Tibial nerve (tissue), 4 donors: ENCODE results near the gene MPST. TPM values are rescaled to one million over a fixed set of nuclear protein-coding genes. Genes with fewer than 3 reads are reported as not detected.
"Not testable (repeated sequence)": the region's sequence is repeated elsewhere in the genome, so short reads cannot be mapped to it uniquely, and the experiment has no call there.

Experiments
- DNase-seq, 2 donors: peaks; one replicate each; pipeline ENCODE4 v3.0.0-alpha.2; 2019; ENCODE audit warnings: low spot score in 2 of 2
- H3K27ac ChIP-seq, 4 donors: fragments of 200-600 bp; sonication (generic) in 3 of 4; one replicate each; pipeline ENCODE4 v1.5.1; 2017 to 2019; ENCODE audit warnings: mild to moderate bottlenecking in 1 of 4
- H3K27me3 ChIP-seq, 2 donors: fragments of 200-600 bp; sonication (generic) in 1 of 2; one replicate each; pipeline versions ENCODE4 v1.5.1 to v1.6.0; 2017 to 2019
- H3K36me3 ChIP-seq, 3 donors: fragments of 200-600 bp; sonication (generic); one replicate each; pipeline ENCODE4 v1.5.1; 2018 to 2019
- H3K4me1 ChIP-seq, 4 donors: fragments of 200-600 bp; sonication (generic) in 3 of 4; one replicate each; pipeline ENCODE4 v1.5.1; 2017 to 2019
- H3K4me3 ChIP-seq, 4 donors: fragments of 200-600 bp; sonication (generic) in 3 of 4; one replicate each; pipeline ENCODE4 v1.5.1; 2017 to 2019; ENCODE audit warnings: mild to moderate bottlenecking in 1 of 4, moderate library complexity in 1 of 4
- H3K9me3 ChIP-seq, 4 donors: fragments of 200-600 bp; sonication (generic) in 3 of 4; one replicate each; pipeline ENCODE4 v1.5.1; 2017 to 2019
- CTCF ChIP-seq, 5 experiments: fragments of 200-600 bp in 3 of 5; fragments of 450-650 bp in 2 of 5; sonication (generic) in 3 of 5; IDR thresholded peaks; one replicate each; pipeline ENCODE4 v1.5.1; 2016 to 2019; ENCODE audit warnings: antibody characterized with exemption in 5 of 5, mild to moderate bottlenecking in 3 of 5, moderate library complexity in 2 of 5
- EP300 ChIP-seq, 2 donors: sonication (generic); formaldehyde crosslinking; IDR thresholded peaks; one replicate each; pipeline ENCODE4 v1.6.1; 2017; ENCODE audit warnings: antibody characterized with exemption in 2 of 2, mild to moderate bottlenecking in 1 of 2
- POLR2A ChIP-seq, 2 donors: fragments of 450-650 bp; IDR thresholded peaks; one replicate each; pipeline ENCODE4 v1.6.1; 2017; ENCODE audit warnings: antibody characterized with exemption in 2 of 2, mild to moderate bottlenecking in 2 of 2, moderate library complexity in 2 of 2
- WGBS, 2 donors: methylation state at CpG; one replicate each; pipeline ENCODE4 v1.1.5; 2018; 5-methylcytosine and 5-hydroxymethylcytosine counted together
- total RNA-seq, 4 donors: library from RNA; depleted of rRNA; stranded (reverse); fragments of >200 nt; gene quantifications; one replicate each; pipeline ENCODE4 v1.1.0, GENCODE V29; 2016

The MPST gene
- total RNA-seq, 4 donors from 2014 or later, result 193 to 258 (median 199) TPM

DNA sequence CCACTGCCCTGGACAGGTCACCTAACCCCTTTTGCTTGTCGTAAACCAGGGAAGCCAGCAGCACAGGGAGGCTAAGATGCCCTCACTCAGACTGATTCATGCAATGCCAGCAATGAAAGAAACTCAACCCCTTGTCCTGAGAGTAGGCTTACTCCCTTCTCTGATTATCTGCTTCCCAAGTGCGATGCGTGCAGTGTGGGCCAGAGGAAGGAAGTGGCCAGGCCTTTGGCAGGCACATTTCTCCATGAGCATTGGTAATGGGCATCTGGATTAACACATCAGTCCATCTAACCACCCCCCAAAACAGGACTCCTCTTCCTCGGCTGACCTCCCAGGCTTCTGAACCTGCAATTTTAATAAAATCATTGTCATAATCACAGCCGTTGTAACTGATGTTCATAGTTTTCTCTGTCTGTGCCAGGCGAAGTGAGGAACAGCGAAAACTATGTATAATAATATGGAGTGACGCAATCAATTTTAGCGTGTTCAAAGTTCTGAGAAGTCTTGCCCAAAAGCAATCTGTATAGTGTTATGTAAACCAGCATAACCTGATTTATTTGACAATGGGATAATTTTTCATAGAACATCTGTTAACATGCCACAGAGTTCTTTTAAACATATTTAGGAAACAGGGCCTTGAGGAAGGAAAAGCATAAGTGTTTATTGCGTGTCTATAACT lies 34.2 kb upstream of the MPST start:
- no peak overlapping the region for H3K27ac ChIP-seq
- peaks cover 0 to 19% (median 3%) of the 10 kb centered on the region in 4 donors for H3K9me3 ChIP-seq
- H3K4me1 ChIP-seq, result no peaks in the 10 kb centered on the region
- DNase-seq, result no peak
- H3K4me3 ChIP-seq, result no peak overlapping the region
- TF ChIP-seq EP300 (IDR thresholded peaks at IDR 0.05) (no peak), CTCF (IDR thresholded peaks at IDR 0.05) (no peak), POLR2A (IDR thresholded peaks at IDR 0.05) (no peak)
- no peaks in the 10 kb centered on the region for H3K36me3 ChIP-seq
- peaks cover 0 to 30% of the 10 kb centered on the region in 2 donors for H3K27me3 ChIP-seq
- 87 to 88% methylated on average over 10 of the region's 10 CpGs for WGBS, 2 donors

GRCh38 chr22:36986242-36986821 lies 33.2 kb upstream of the MPST start:
- Histone ChIP-seq H3K4me3 (no peak overlapping the region), H3K9me3 (peaks cover 0 to 19% (median 3%) of the 10 kb centered on the region in 4 donors), H3K27ac (no peak overlapping the region), H3K36me3 (no peaks in the 10 kb centered on the region), H3K27me3 (peaks cover 0 to 34% of the 10 kb centered on the region in 2 donors), H3K4me1 (no peaks in the 10 kb centered on the region)
- no peak for TF ChIP-seq EP300 (IDR thresholded peaks at IDR 0.05)
- no peak for TF ChIP-seq POLR2A (IDR thresholded peaks at IDR 0.05)
- TF ChIP-seq CTCF (IDR thresholded peaks at IDR 0.05), result peak in 3 of 5 experiments; percentile 8 to 25 (median 15)
- 53 to 55% methylated on average over 8 of the region's 8 CpGs for WGBS, 2 donors
- no peak for DNase-seq

- DNase-seq, result no peak
- H3K4me3 ChIP-seq, result no peak overlapping the region
These were observed 31.3 kb upstream of the MPST start for GRCh38 chr22:36988075-36988832.

DNA sequence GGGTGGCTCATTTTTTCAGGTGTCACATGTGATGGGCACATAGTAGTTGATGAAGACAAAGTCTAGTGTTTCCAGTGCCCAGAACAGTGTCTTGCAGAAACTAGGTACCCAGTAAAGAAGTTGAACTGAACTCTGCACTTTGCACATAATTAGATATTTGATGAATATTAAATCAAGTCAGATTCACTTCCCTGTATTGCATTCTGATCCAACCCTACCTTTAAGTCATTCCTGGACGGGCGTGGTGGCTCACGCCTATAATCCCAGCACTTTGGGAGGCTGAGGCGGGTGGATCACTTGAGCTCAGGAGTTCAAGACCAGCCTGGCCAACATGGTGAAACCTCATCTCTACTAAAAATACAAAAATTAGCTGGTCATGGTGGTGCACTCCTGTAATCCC lies 30.5 kb upstream of the MPST start:
- peaks cover 0 to 16% of the 10 kb centered on the region in 2 donors for H3K27me3 ChIP-seq
- not testable (repeated sequence) for H3K27ac ChIP-seq, H3K36me3 ChIP-seq, DNase-seq, H3K4me3 ChIP-seq, H3K4me1 ChIP-seq
- WGBS, 2 donors, result 93 to 94% methylated on average over 4 of the region's 4 CpGs
- H3K9me3 ChIP-seq, result peaks cover 0 to 19% (median 3%) of the 10 kb centered on the region in 4 donors

More at GRCh38 chr22:36988075-36988832, 31.3 kb upstream of the MPST start:
- TF ChIP-seq POLR2A (IDR thresholded peaks at IDR 0.05) (no peak), EP300 (IDR thresholded peaks at IDR 0.05) (no peak), CTCF (IDR thresholded peaks at IDR 0.05) (no peak)
- H3K9me3 ChIP-seq, result peaks cover 0 to 19% (median 3%) of the 10 kb centered on the region in 4 donors
- H3K27me3 ChIP-seq, result peaks cover 0 to 24% of the 10 kb centered on the region in 2 donors
- WGBS, 2 donors, result 77 to 85% methylated on average over 12 of the region's 12 CpGs
- no peak overlapping the region for H3K27ac ChIP-seq
- H3K4me1 ChIP-seq, result no peaks in the 10 kb centered on the region
- H3K36me3 ChIP-seq, result no peaks in the 10 kb centered on the region

GRCh38 chr22:36990457-36990856 lies 29.1 kb upstream of the MPST start:
- H3K4me1 ChIP-seq, result no peaks in the 10 kb centered on the region
- DNase-seq, result no peak
- 80 to 84% methylated on average over 6 of the region's 6 CpGs for WGBS, 2 donors
- H3K36me3 ChIP-seq, result no peaks in the 10 kb centered on the region
- peaks cover 0 to 14% (median 3%) of the 10 kb centered on the region in 4 donors for H3K9me3 ChIP-seq
- TF ChIP-seq POLR2A (IDR thresholded peaks at IDR 0.05), result no peak
- no peak for TF ChIP-seq CTCF (IDR thresholded peaks at IDR 0.05)
- no peak for TF ChIP-seq EP300 (IDR thresholded peaks at IDR 0.05)
- no peak overlapping the region for H3K4me3 ChIP-seq
- H3K27me3 ChIP-seq, result peaks cover 0 to 15% of the 10 kb centered on the region in 2 donors
- H3K27ac ChIP-seq, result no peak overlapping the region
